Islet of Langerhans (tissue), 1 donor: Measurements from ENCODE around the gene WDR83.
"Not testable (repeated sequence)": the region's sequence is repeated elsewhere in the genome, so short reads cannot be mapped to it uniquely, and the experiment has no call there.

Experiments used
- FAIRE-seq: peaks from one replicate; lab custom pipeline; 2011; peaks lifted over from hg19 to GRCh38; lab: Jason Lieb, UNC

The WDR83 gene

GRCh38 chr19:12656899-12657571, 9.6 kb upstream of the WDR83 start:
- no peak for FAIRE-seq

GRCh38 chr19:12657966-12658365, 8.6 kb upstream of the WDR83 start:
- no peak for FAIRE-seq

GRCh38 chr19:12660980-12661379, 5.6 kb upstream of the WDR83 start:
- FAIRE-seq = no peak

- no peak for FAIRE-seq
These were observed 2.0 kb upstream of the WDR83 start for GRCh38 chr19:12664406-12665280.

- FAIRE-seq = no peak
These were observed 1.4 kb upstream of the WDR83 start for GRCh38 chr19:12665281-12665573.

- FAIRE-seq = no peak
These were observed 839 bp upstream of the WDR83 start for GRCh38 chr19:12665671-12666264.

- no peak for FAIRE-seq
These were observed 1.2 kb downstream of the WDR83 start for GRCh38 chr19:12667731-12668302.

GRCh38 chr19:12668346-12668745, 1.7 kb downstream of the WDR83 start:
- FAIRE-seq = no peak

- FAIRE-seq = no peak
These were observed 2.3 kb downstream of the WDR83 start for GRCh38 chr19:12668932-12669269.

- peak; percentile 56 for FAIRE-seq
These were observed 2.9 kb downstream of the WDR83 start for GRCh38 chr19:12669270-12670158.

- FAIRE-seq = no peak
These were observed 3.7 kb downstream of the WDR83 start for GRCh38 chr19:12670159-12670928.

GRCh38 chr19:12672744-12673143, 6.1 kb downstream of the WDR83 start:
- FAIRE-seq = no peak

- FAIRE-seq = no peak
These were observed 8.8 kb downstream of the WDR83 start for GRCh38 chr19:12675399-12675798.

- no peak for FAIRE-seq
These were observed 9.3 kb downstream of the WDR83 start for GRCh38 chr19:12675940-12676339.

GRCh38 chr19:12676384-12676792, 9.8 kb downstream of the WDR83 start:
- FAIRE-seq = no peak

- FAIRE-seq = no peak
These were observed 10.3 kb downstream of the WDR83 start for GRCh38 chr19:12676928-12677327.

- FAIRE-seq = not testable (repeated sequence)
These were observed 11.4 kb downstream of the WDR83 start for GRCh38 chr19:12678039-12678438.

GRCh38 chr19:12680034-12680433, 13.4 kb downstream of the WDR83 start:
- FAIRE-seq = no peak

GRCh38 chr19:12681074-12681987, 14.7 kb downstream of the WDR83 start, which contains the start of gene DHPS:
DHPS (minus strand) TSS chr19:12681880; CDS start chr19:12681766, 114 bp downstream.
- FAIRE-seq = peak; percentile 79

- FAIRE-seq = no peak
These were observed 19.2 kb downstream of the WDR83 start for GRCh38 chr19:12685831-12686230.
